H9 (cell line): ENCODE data around the gene OGFOD3. TPM values are rescaled to one million over a fixed set of nuclear protein-coding genes. Genes with fewer than 3 reads are reported as not detected.

Source experiments
- DNase-seq: peaks from one replicate; pipeline ENCODE4 v3.0.0-alpha.2; 2017
- H2AFZ ChIP-seq: one replicate; pipeline ENCODE4 v1.6.1; 2013; ENCODE audit warnings: mild to moderate bottlenecking, low read length, control low read depth, moderate library complexity
- H2AK5ac ChIP-seq: 2 replicates; pipeline ENCODE4 v1.6.1; 2013; ENCODE audit warnings: low read length, control low read depth, mixed read lengths; ENCODE audit not compliant: insufficient read length
- H2BK120ac ChIP-seq: one replicate; pipeline ENCODE4 v1.6.1; 2013; ENCODE audit warnings: low read depth, mild to moderate bottlenecking, low read length, control low read depth, inconsistent platforms; ENCODE audit not compliant: poor library complexity, severe bottlenecking
- H2BK12ac ChIP-seq: 2 replicates; pipeline ENCODE4 v1.6.1; 2013; ENCODE audit warnings: low read length, control low read depth, mixed read lengths, low read depth; ENCODE audit not compliant: insufficient read length
- H2BK15ac ChIP-seq: 2 replicates; pipeline ENCODE4 v1.6.1; 2013; ENCODE audit warnings: low read depth, low read length, control low read depth
- H2BK20ac ChIP-seq: one replicate; pipeline ENCODE4 v1.6.1; 2013; ENCODE audit warnings: low read depth, mild to moderate bottlenecking, low read length, control low read depth, inconsistent platforms; ENCODE audit not compliant: poor library complexity, severe bottlenecking
- H2BK5ac ChIP-seq: 2 replicates; pipeline ENCODE4 v1.6.1; 2013; ENCODE audit warnings: low read length, control low read depth, mixed read lengths; ENCODE audit not compliant: insufficient read length
- H3K14ac ChIP-seq: 2 replicates; pipeline ENCODE4 v1.6.1; 2013; ENCODE audit warnings: low read length, control low read depth; ENCODE audit not compliant: insufficient read depth
- H3K18ac ChIP-seq: 2 replicates; pipeline ENCODE4 v1.6.1; 2013; ENCODE audit warnings: low read depth, mild to moderate bottlenecking, mixed read lengths, low read length, control low read depth; ENCODE audit not compliant: insufficient read length
- H3K23ac ChIP-seq: 2 replicates; pipeline ENCODE4 v1.6.1; 2013; ENCODE audit warnings: low read length, control low read depth, mixed read lengths, low read depth; ENCODE audit not compliant: insufficient read length
- H3K23me2 ChIP-seq: 2 replicates; pipeline ENCODE4 v1.6.1; 2013; ENCODE audit warnings: low read depth, mild to moderate bottlenecking, mixed read lengths, low read length, control low read depth; ENCODE audit not compliant: insufficient read length, poor library complexity, severe bottlenecking
- H3K27ac ChIP-seq: 2 replicates; pipeline ENCODE4 v1.5.1; 2013; ENCODE audit warnings: low read length, control low read depth, mixed read lengths, low read depth; ENCODE audit not compliant: insufficient read length
- H3K27me3 ChIP-seq: 2 replicates; pipeline ENCODE4 v1.6.1; 2013; ENCODE audit warnings: low read length, control low read depth, inconsistent platforms; ENCODE audit not compliant: insufficient read depth
- H3K4ac ChIP-seq: 2 replicates; pipeline ENCODE4 v1.6.1; 2013; ENCODE audit warnings: low read depth, mild to moderate bottlenecking, control low read depth, inconsistent platforms, low read length, moderate library complexity
- H3K4me1 ChIP-seq: 2 replicates; pipeline ENCODE4 v1.6.1; 2013; ENCODE audit warnings: low read length, control low read depth, inconsistent platforms; ENCODE audit not compliant: insufficient read depth
- H3K4me2 ChIP-seq: 2 replicates; pipeline ENCODE4 v1.6.1; 2013; ENCODE audit warnings: low read length, control low read depth, mixed read lengths; ENCODE audit not compliant: insufficient read length, insufficient read depth
- H3K56ac ChIP-seq: 2 replicates; pipeline ENCODE4 v1.6.1; 2013; ENCODE audit warnings: low read depth, mild to moderate bottlenecking, mixed read lengths, low read length, control low read depth; ENCODE audit not compliant: insufficient read length
- H3K79me1 ChIP-seq: 2 replicates; pipeline ENCODE4 v1.6.1; 2013; ENCODE audit warnings: low read depth, mild to moderate bottlenecking, moderate library complexity, low read length, control low read depth, inconsistent platforms; ENCODE audit not compliant: insufficient read depth, poor library complexity, severe bottlenecking
- H3K79me2 ChIP-seq: 2 replicates; pipeline ENCODE4 v1.6.1; 2013; ENCODE audit warnings: low read length, control low read depth, inconsistent platforms; ENCODE audit not compliant: insufficient read depth
- H3K9ac ChIP-seq: 2 replicates; pipeline ENCODE4 v1.6.1; 2013; ENCODE audit warnings: low read length, control low read depth, mixed read lengths; ENCODE audit not compliant: insufficient read length; ENCODE audit errors: extremely low read depth
- H3K9me3 ChIP-seq: one replicate; pipeline ENCODE4 v1.6.1; 2013; ENCODE audit warnings: low read depth, low read length, inconsistent platforms; ENCODE audit not compliant: control insufficient read depth
- H3T11ph ChIP-seq: one replicate; pipeline ENCODE4 v1.6.1; 2013; ENCODE audit warnings: mild to moderate bottlenecking, low read length, control low read depth, inconsistent platforms
- H4K20me1 ChIP-seq: one replicate; pipeline ENCODE4 v1.6.1; 2013; ENCODE audit not compliant: control insufficient read depth, insufficient read length, insufficient read depth
- H4K5ac ChIP-seq: 2 replicates; pipeline ENCODE4 v1.6.1; 2013; ENCODE audit warnings: low read depth, mild to moderate bottlenecking, mixed read lengths, low read length, control low read depth; ENCODE audit not compliant: insufficient read length
- H4K8ac ChIP-seq: replicated peaks from 2 replicates; pipeline ENCODE4 v1.6.1; 2013; ENCODE audit warnings: low read length, control low read depth, mixed read lengths, low read depth; ENCODE audit not compliant: insufficient read length
- H4K91ac ChIP-seq: 2 replicates; pipeline ENCODE4 v1.6.1; 2013; ENCODE audit warnings: low read depth, mild to moderate bottlenecking, moderate library complexity, mixed read lengths, low read length, control low read depth; ENCODE audit not compliant: insufficient read length
- H3K27ac Mint-ChIP-seq, 3 experiments: 2 replicates in 2 of 3; 3 replicates in 1 of 3; pipeline ENCODE4 v1.8.0; 2020 to 2021; ENCODE audit warnings: mixed read lengths in 3 of 3, mild to moderate bottlenecking in 1 of 3, moderate library complexity in 1 of 3
- H3K27me3 Mint-ChIP-seq: 2 replicates; pipeline ENCODE4 v1.8.0; 2021; ENCODE audit warnings: low read depth, mild to moderate bottlenecking, moderate library complexity, mixed read lengths
- H3K36me3 Mint-ChIP-seq, 3 experiments: 2 replicates in 2 of 3; 3 replicates in 1 of 3; pipeline ENCODE4 v1.8.0; 2020 to 2021; ENCODE audit warnings: low read depth in 3 of 3, mixed read lengths in 3 of 3; ENCODE audit not compliant: insufficient read depth in 1 of 3
- H3K4me1 Mint-ChIP-seq, 2 experiments: 2 replicates each; pipeline ENCODE4 v1.8.0; 2020; ENCODE audit warnings: mixed read lengths in 2 of 2
- H3K4me3 Mint-ChIP-seq, 2 experiments: 2 replicates in 1 of 2; 3 replicates in 1 of 2; pipeline ENCODE4 v1.8.0; 2020 to 2021; ENCODE audit warnings: mild to moderate bottlenecking in 2 of 2, mixed read lengths in 2 of 2, moderate library complexity in 1 of 2
- H3K9me3 Mint-ChIP-seq, 2 experiments: 2 replicates in 1 of 2; 3 replicates in 1 of 2; pipeline ENCODE4 v1.8.0; 2020; ENCODE audit warnings: mild to moderate bottlenecking in 2 of 2, mixed read lengths in 2 of 2, moderate library complexity in 1 of 2
- CTCF ChIP-seq: fragments of 200-600 bp; sonication (generic); conservative IDR thresholded peaks from 3 replicates; pipeline ENCODE4 v1.8.0; 2021; ENCODE audit warnings: antibody characterized with exemption, mild to moderate bottlenecking
- WGBS: extraction: QIAGEN DNeasy Blood & Tissue Kit; methylation state at CpG from one replicate; pipeline ENCODE4 v1.1.7; 2013; ENCODE audit warnings: missing lambda C conversion rate, low lambda C conversion rate, mixed read lengths; ENCODE audit not compliant: insufficient read length; ENCODE audit errors: extremely low coverage; 5-methylcytosine and 5-hydroxymethylcytosine counted together
- total RNA-seq: library from RNA; stranded (reverse); gene quantifications from 2 replicates; pipeline ENCODE4 v1.2.1, GENCODE V29; 2021

The OGFOD3 gene
- total RNA-seq, 1 experiment from 2014 or later = 27.8 TPM

DNA sequence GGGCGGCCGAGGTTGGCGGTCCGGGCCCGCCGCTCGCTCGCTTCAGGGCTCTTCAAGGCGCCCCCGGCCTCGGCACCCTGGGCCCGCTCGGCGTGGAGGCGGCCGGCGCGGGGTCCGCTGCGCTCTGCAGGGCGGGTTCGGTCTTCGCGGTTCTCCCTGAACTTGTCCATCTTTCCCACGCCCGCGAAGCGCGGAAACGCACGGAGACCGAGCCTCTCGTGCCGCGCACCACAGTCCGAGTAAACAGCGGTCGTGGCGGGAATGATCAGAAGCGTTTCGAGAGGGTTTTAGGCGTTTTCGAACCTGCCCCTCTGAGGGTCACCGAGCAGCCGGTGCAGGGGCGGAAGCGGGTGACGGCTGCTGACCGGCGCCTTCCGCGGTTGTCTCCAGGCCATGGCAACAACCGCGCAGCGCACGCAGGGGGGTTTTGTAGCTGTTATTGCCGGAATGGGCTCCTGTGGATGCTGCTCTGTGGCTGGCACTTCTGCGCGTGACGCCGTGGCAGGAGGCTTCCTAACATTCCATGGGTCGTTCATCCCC lies 40.6 kb upstream of the OGFOD3 start:
- no peak overlapping the region for H2BK12ac ChIP-seq
- no peak overlapping the region for H2BK120ac ChIP-seq
- peak overlapping the region; percentile 82 to 92 (median 83); a peak in 4 of 7 replicates for H3K27ac Mint-ChIP-seq
- H2AK5ac ChIP-seq = no peak overlapping the region
- H3K23ac ChIP-seq = no peak overlapping the region
- peaks cover 11 to 12% of the 10 kb centered on the region in 2 experiments for H3K9me3 Mint-ChIP-seq
- no peak overlapping the region for H4K5ac ChIP-seq
- H3T11ph ChIP-seq = no peak overlapping the region
- no peaks in the 10 kb centered on the region for H4K20me1 ChIP-seq
- no peak overlapping the region for H3K4ac ChIP-seq
- H3K14ac ChIP-seq = peak overlapping the region; percentile 60
- H2AFZ ChIP-seq = no peak overlapping the region
- no peaks in the 10 kb centered on the region; the same call in 1 of the 2 replicates for H3K27me3 Mint-ChIP-seq
- no peaks in the 10 kb centered on the region for H3K4me1 ChIP-seq
- no peak overlapping the region for H2BK5ac ChIP-seq
- H3K4me3 Mint-ChIP-seq = peak overlapping the region; percentile 92 to 97
- H2BK20ac ChIP-seq = no peak overlapping the region
- no peak overlapping the region for H3K18ac ChIP-seq
- no peaks in the 10 kb centered on the region for H3K27me3 ChIP-seq
- no peak overlapping the region for H4K8ac ChIP-seq
- no CpG with 5 or more reads among the region's 62 CpGs for WGBS
- DNase-seq = no peak
- H3K27ac ChIP-seq = no peak overlapping the region
- H3K4me1 Mint-ChIP-seq = peaks cover 9 to 11% of the 10 kb centered on the region in 2 experiments
- H3K36me3 Mint-ChIP-seq = peaks cover 14 to 45% (median 40%) of the 10 kb centered on the region in 3 experiments
- no peaks in the 10 kb centered on the region for H3K79me1 ChIP-seq
- no peak overlapping the region for H3K56ac ChIP-seq
- TF ChIP-seq CTCF = no peak
- peak overlapping the region; percentile 67 for H3K4me2 ChIP-seq
- peaks cover 6% of the 10 kb centered on the region for H3K23me2 ChIP-seq
- no peaks in the 10 kb centered on the region for H3K9me3 ChIP-seq
- peak overlapping the region; percentile 79 for H3K9ac ChIP-seq
- H2BK15ac ChIP-seq = no peak overlapping the region
- no peaks in the 10 kb centered on the region for H3K79me2 ChIP-seq
- H4K91ac ChIP-seq = no peak overlapping the region
